HCT116 (cell line): Measurements from ENCODE around the gene PDIA3. TPM values are rescaled to one million over a fixed set of nuclear protein-coding genes. Genes with fewer than 3 reads are reported as not detected.

ENCODE experiments used
- ATAC-seq: fragments of 200-7000 bp; cut with Tn5 transposase; 2 replicates; pipeline ENCODE4 v1.9.1; 2020; ENCODE audit warnings: mild to moderate bottlenecking, moderate library complexity
- BruUV-seq: library from RNA; stranded (reverse); fragments of 400-500 nt; replicated peaks from 2 replicates; lab custom pipeline; 2021; lab: Mats Ljungman, UMichigan
- CTCF ChIA-PET: fragments of 300-600 bp; sonication (Branson Sonifier 250); formaldehyde crosslinking; loops from one replicate; lab custom pipeline; 2021; ENCODE audit warnings: antibody characterized with exemption; lab: Charles Lee
- POLR2A ChIA-PET: fragments of 300-600, 350-600 bp; sonication (Branson Sonifier 250); formaldehyde crosslinking; loops from one replicate; lab custom pipeline; 2021; ENCODE audit warnings: antibody characterized with exemption; lab: Charles Lee
- RAD21 ChIA-PET, 2 experiments: fragments of 300-600 bp; sonication (Branson Sonifier 250); formaldehyde crosslinking; loops; one replicate each; lab custom pipeline; 2023; ENCODE audit warnings: low total read pairs in 2 of 2; ENCODE audit not compliant: uncharacterized antibody in 2 of 2, unreplicated experiment in 2 of 2, low non-redundant PET in 1 of 2; lab: Charles Lee
- DNase-seq: peaks from one replicate; pipeline ENCODE4 v3.0.0-alpha.2; 2010; ENCODE audit warnings: low read depth, low spot score
- H2AFZ ChIP-seq: fragments of 200-600 bp; shearing (Covaris generic), sonication (generic); 2 replicates; pipeline ENCODE4 v1.6.1; 2017; ENCODE audit warnings: low read depth, mixed run types, mixed read lengths, antibody characterized with exemption, low read length; ENCODE audit not compliant: poor library complexity, severe bottlenecking
- H3K27ac ChIP-seq: 2 replicates; pipeline ENCODE4 v1.5.1; 2012; ENCODE audit warnings: low read depth, low read length
- H3K27me3 ChIP-seq: fragments of 200-600 bp; sonication (generic); 2 replicates; pipeline ENCODE4 v1.6.1; 2016; ENCODE audit warnings: mixed run types, low read length, mixed read lengths; ENCODE audit not compliant: insufficient read depth
- H3K36me3 ChIP-seq, 2 experiments: fragments of 200-500 bp in 1 of 2; fragments of 200-600 bp in 1 of 2; sonication (Bioruptor generic) in 1 of 2; sonication (generic) in 1 of 2; 2 replicates each; pipeline versions ENCODE4 v1.5.1 to v1.6.1; 2014 to 2016; ENCODE audit warnings: low read length in 2 of 2, inconsistent platforms in 1 of 2, mixed read lengths in 1 of 2, mixed run types in 1 of 2; ENCODE audit not compliant: insufficient read depth in 2 of 2, control insufficient read depth in 1 of 2
- H3K4me1 ChIP-seq, 2 experiments: fragments of 200-600 bp in 1 of 2; sonication (generic) in 1 of 2; 2 replicates each; pipeline versions ENCODE4 v1.5.1 to v1.6.1; 2012 to 2017; ENCODE audit warnings: low read length in 2 of 2, inconsistent platforms in 1 of 2, mild to moderate bottlenecking in 1 of 2, mixed read lengths in 1 of 2, mixed run types in 1 of 2, moderate library complexity in 1 of 2; ENCODE audit not compliant: insufficient read depth in 2 of 2, control insufficient read depth in 1 of 2
- H3K4me2 ChIP-seq: fragments of 200-600 bp; sonication (generic); 2 replicates; pipeline ENCODE4 v1.6.1; 2017; ENCODE audit warnings: mixed run types, low read length, mixed read lengths
- H3K4me3 ChIP-seq, 2 experiments: fragments of 200-600 bp in 1 of 2; sonication (generic) in 1 of 2; replicated peaks in 1 of 2; 2 replicates each; pipeline ENCODE4 v1.5.1; 2011 to 2016; ENCODE audit warnings: low read length in 2 of 2, control low read depth in 1 of 2, low read depth in 1 of 2, mild to moderate bottlenecking in 1 of 2, mixed read lengths in 1 of 2, mixed run types in 1 of 2
- H3K79me2 ChIP-seq: fragments of 200-600 bp; sonication (generic); 2 replicates; pipeline ENCODE4 v1.6.1; 2017; ENCODE audit warnings: mild to moderate bottlenecking, mixed run types, low read length, moderate library complexity, mixed read lengths; ENCODE audit not compliant: insufficient read depth
- H3K9ac ChIP-seq: fragments of 200-600 bp; sonication (generic); 2 replicates; pipeline ENCODE4 v1.6.1; 2016; ENCODE audit warnings: low read length, mixed read lengths
- H3K9me2 ChIP-seq: fragments of 200-600 bp; sonication (generic), shearing (Covaris generic); 2 replicates; pipeline ENCODE4 v1.6.1; 2017; ENCODE audit warnings: mixed run types, mild to moderate bottlenecking, moderate library complexity; ENCODE audit not compliant: insufficient read depth
- H3K9me3 ChIP-seq, 2 experiments: fragments of 200-500 bp in 1 of 2; fragments of 200-600 bp in 1 of 2; sonication (Bioruptor generic) in 1 of 2; sonication (generic) in 1 of 2; 2 replicates each; pipeline ENCODE4 v1.6.1; 2014 to 2017; ENCODE audit warnings: low read length in 2 of 2, mixed read lengths in 2 of 2, inconsistent platforms in 1 of 2, low read depth in 1 of 2, mild to moderate bottlenecking in 1 of 2, mixed run types in 1 of 2, moderate library complexity in 1 of 2; ENCODE audit not compliant: control insufficient read depth in 1 of 2, insufficient read depth in 1 of 2
- H4K20me1 ChIP-seq: fragments of 200-600 bp; sonication (generic), shearing (Covaris generic); 2 replicates; pipeline ENCODE4 v1.6.1; 2017; ENCODE audit warnings: mixed run types, mild to moderate bottlenecking, moderate library complexity; ENCODE audit not compliant: insufficient read depth
- CBX3 ChIP-seq: IDR thresholded peaks from 2 replicates; pipeline ENCODE4 v1.6.1; 2012; ENCODE audit warnings: low read depth
- CEBPB ChIP-seq: IDR thresholded peaks from 2 replicates; pipeline ENCODE4 v1.6.1; 2012; ENCODE audit warnings: low read depth
- CTCF ChIP-seq, 3 experiments: fragments of 200-600 bp in 1 of 3; sonication (generic) in 1 of 3; IDR thresholded peaks in 2 of 3; conservative IDR thresholded peaks in 1 of 3; 2 replicates each; pipeline ENCODE4 v1.5.1; 2012 to 2017; ENCODE audit warnings: low read depth in 2 of 3, low read length in 2 of 3, antibody characterized with exemption in 1 of 3, borderline replicate concordance in 1 of 3, control low read depth in 1 of 3, mild to moderate bottlenecking in 1 of 3, mixed read lengths in 1 of 3, mixed run types in 1 of 3, moderate library complexity in 1 of 3; ENCODE audit not compliant: insufficient read depth in 1 of 3
- ELF1 ChIP-seq: IDR thresholded peaks from 2 replicates; pipeline ENCODE4 v1.6.1; 2012; ENCODE audit warnings: low read depth, borderline replicate concordance
- EZH2 ChIP-seq: fragments of 200-600 bp; sonication (generic); IDR thresholded peaks from 2 replicates; pipeline ENCODE4 v1.6.1; 2017; ENCODE audit warnings: antibody characterized with exemption, mixed run types
- EZH2phosphoT487 ChIP-seq: fragments of 200-600 bp; IDR thresholded peaks from 2 replicates; pipeline ENCODE4 v1.6.1; 2018; ENCODE audit warnings: antibody characterized with exemption, borderline replicate concordance
- JUND ChIP-seq: IDR thresholded peaks from 2 replicates; pipeline ENCODE4 v1.6.1; 2012
- MAX ChIP-seq: IDR thresholded peaks from 2 replicates; pipeline ENCODE4 v1.6.1; 2012
- POLR2A ChIP-seq: IDR thresholded peaks from 2 replicates; pipeline ENCODE4 v1.7.0; 2011; ENCODE audit warnings: borderline replicate concordance; ENCODE audit not compliant: insufficient read depth, insufficient read length; ENCODE audit errors: extremely low read depth
- POLR2AphosphoS5 ChIP-seq: IDR thresholded peaks from 2 replicates; pipeline ENCODE4 v1.6.1; 2011; ENCODE audit warnings: mild to moderate bottlenecking, low read depth, low read length, moderate library complexity
- RAD21 ChIP-seq: IDR thresholded peaks from 2 replicates; pipeline ENCODE4 v1.6.1; 2012; ENCODE audit warnings: low read depth, mild to moderate bottlenecking
- REST ChIP-seq: IDR thresholded peaks from 2 replicates; pipeline ENCODE4 v1.6.1; 2012; ENCODE audit warnings: low read depth
- SIN3A ChIP-seq: IDR thresholded peaks from 2 replicates; pipeline ENCODE4 v1.6.1; 2012; ENCODE audit warnings: low read depth
- SP1 ChIP-seq: IDR thresholded peaks from 2 replicates; pipeline ENCODE4 v1.6.1; 2012; ENCODE audit warnings: low read depth
- SRF ChIP-seq: IDR thresholded peaks from 2 replicates; pipeline ENCODE4 v1.6.1; 2012; ENCODE audit warnings: low read depth
- TCF7L2 ChIP-seq: IDR thresholded peaks from 2 replicates; pipeline ENCODE4 v1.7.0; 2011; ENCODE audit warnings: borderline replicate concordance, inconsistent platforms; ENCODE audit not compliant: insufficient read depth, insufficient read length; ENCODE audit errors: extremely low read depth
- YY1 ChIP-seq: IDR thresholded peaks from 2 replicates; pipeline ENCODE4 v1.6.1; 2011; ENCODE audit warnings: low read length, low read depth, moderate library complexity, mild to moderate bottlenecking; ENCODE audit not compliant: insufficient replicate concordance; ENCODE audit errors: extremely low read depth
- ZBTB33 ChIP-seq: IDR thresholded peaks from 2 replicates; pipeline ENCODE4 v1.6.1; 2011; ENCODE audit warnings: mild to moderate bottlenecking, low read length, moderate library complexity; ENCODE audit not compliant: insufficient replicate concordance; ENCODE audit errors: extremely low read depth
- ZFX ChIP-seq: fragments of 450-650 bp; IDR thresholded peaks from 2 replicates; pipeline ENCODE4 v1.6.1; 2017
- ZNF274 ChIP-seq: fragments of 200-500 bp; sonication (Bioruptor generic); IDR thresholded peaks from 2 replicates; pipeline ENCODE4 v1.6.1; 2014; ENCODE audit warnings: mild to moderate bottlenecking, low read depth, low read length, inconsistent platforms
- intact Hi-C: fragments of 100-400 bp; cut with micrococcal nuclease; formaldehyde crosslinking; loops from 2 replicates; pipeline ENCODE4 v1.10.0; 2022
- total RNA-seq: library from RNA; stranded (reverse); gene quantifications from one replicate; pipeline ENCODE4 v1.2.1, GENCODE V29; 2021; ENCODE audit not compliant: unreplicated experiment

The PDIA3 gene
- total RNA-seq, 1 experiment from 2014 or later: 435 TPM

- H3K4me3 ChIP-seq: no peak overlapping the region
- ChIA-PET CTCF (no interaction called here), RAD21 (no interaction called here), POLR2A (no interaction called here)
- no peak for ATAC-seq
- H3K79me2 ChIP-seq: no peaks in the 10 kb centered on the region; the same call in 1 of the 2 replicates
- peaks cover 40 to 45% of the 10 kb centered on the region in 2 experiments for H3K36me3 ChIP-seq
- peaks cover 9 to 24% of the 10 kb centered on the region in 2 experiments for H3K4me1 ChIP-seq
- H3K27ac ChIP-seq: no peak overlapping the region
- no TSS peak for BruUV-seq
- no peak overlapping the region for H3K9ac ChIP-seq
- no peaks in the 10 kb centered on the region for H3K9me2 ChIP-seq
- no peak overlapping the region for H3K4me2 ChIP-seq
- intact Hi-C loops: loop anchor here (10.0 kb wide), 1 partner anchor 328 kb away; no protein-coding TSS in a partner anchor
- no peaks in the 10 kb centered on the region for H3K27me3 ChIP-seq
- no peak overlapping the region for H2AFZ ChIP-seq
- no peak for DNase-seq
- H3K9me3 ChIP-seq: no peaks in the 10 kb centered on the region
- TF ChIP-seq MAX (no peak), ZNF274 (no peak), SRF (no peak), RAD21 (no peak), SIN3A (no peak), ZBTB33 (no peak), EZH2phosphoT487 (no peak), EZH2 (no peak), ZFX (no peak), POLR2AphosphoS5 (no peak), CBX3 (no peak), POLR2A (no peak), JUND (no peak), YY1 (no peak), REST (no peak), CTCF (IDR thresholded peaks at IDR 0.05 in 2 of 3, conservative IDR thresholded peaks at IDR 0.05 in 1 of 3; ENCODE audit: borderline replicate concordance in 1 of 3, insufficient read depth in 1 of 3, low read depth in 2 of 3, low read length in 2 of 3) (no peak), SP1 (no peak), TCF7L2 (no peak), CEBPB (no peak), ELF1 (no peak)
- H4K20me1 ChIP-seq: peaks cover 11% of the 10 kb centered on the region; the same call in 1 of the 2 replicates
Measured at GRCh38 chr15:43772624-43773023, 26.4 kb downstream of the PDIA3 start.
